NCI-H226 (cell line): Measurements from ENCODE around the gene GBE1.
"Not testable (repeated sequence)": the region's sequence is repeated elsewhere in the genome, so short reads cannot be mapped to it uniquely, and the experiment has no call there.

ENCODE experiments used
- DNase-seq: peaks from one replicate; pipeline ENCODE4 v3.0.0-alpha.2; 2015

GBE1 gene

DNA sequence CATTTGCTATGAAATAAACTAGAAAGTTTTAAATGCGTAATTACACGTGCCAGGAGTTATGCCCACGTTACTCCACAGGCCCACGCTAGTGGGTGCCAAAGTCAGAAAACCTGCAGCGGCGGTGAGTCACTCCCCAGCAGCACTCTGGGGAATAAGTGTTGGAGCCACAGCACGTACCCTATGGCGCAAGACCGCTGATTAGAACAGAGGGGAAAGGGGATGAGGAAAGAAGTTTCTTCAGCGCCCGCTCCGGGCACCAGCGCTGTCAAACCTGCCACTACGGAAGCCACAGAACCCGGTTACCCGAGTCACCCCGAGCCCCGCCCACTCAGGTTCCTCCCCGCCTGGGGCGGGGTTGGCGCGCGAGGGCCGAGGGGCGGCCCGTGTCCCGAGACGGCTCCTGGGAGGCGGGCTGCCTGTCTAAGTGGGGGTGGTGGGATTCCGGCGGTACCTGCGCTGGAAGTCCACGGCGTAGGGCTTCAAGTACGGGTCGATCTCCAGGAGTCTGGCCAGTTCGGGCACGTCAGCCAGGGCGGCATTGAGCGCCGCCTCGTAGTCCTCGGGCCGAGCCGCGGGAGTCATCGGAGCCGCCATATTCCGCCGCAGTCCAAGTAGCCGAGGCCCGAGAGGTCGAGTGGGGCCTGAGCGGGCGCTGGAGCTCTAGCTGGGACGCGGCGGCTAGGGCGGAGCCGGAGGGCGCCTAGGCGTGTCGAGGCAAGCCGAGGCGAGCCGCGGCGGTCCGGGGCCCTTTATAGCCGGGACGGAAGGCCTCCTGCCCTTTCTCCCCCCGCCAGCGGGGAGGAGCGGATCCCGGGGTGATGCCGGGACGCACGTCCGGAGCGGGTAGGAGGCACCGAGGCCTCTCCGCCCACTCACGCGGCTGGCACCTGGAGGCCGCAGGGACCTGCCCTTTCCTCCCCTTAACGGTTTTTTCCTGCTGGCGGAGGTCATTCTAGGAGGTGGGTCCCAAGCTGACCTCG, at the start of gene GBE1:
Gene GBE1, minus strand, starts transcription at position 722 of the 980 bp plus-strand sequence. Its CDS starts 128 bp downstream, at position 594.
- peak; percentile 98 for DNase-seq

DNA sequence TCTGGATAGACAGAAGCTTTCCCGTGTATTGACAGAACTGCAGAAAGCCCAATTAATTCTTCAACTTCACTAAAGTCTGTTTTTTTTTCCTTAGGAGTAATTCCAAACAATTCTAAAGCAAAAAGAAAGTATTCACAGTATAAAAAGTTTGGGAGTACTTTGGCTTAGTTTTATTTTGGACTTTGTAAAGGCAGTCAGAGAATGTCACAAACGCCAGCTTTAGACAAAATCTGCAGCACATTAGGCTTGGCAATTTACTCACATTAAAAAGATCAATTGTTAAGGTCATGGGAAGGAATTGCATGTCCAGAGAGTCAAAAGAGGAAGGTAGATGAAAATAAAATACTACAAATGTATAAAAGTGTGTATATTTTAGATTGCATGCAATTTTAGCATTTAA, 47.5 kb upstream of the GBE1 start:
- DNase-seq = no peak

DNA sequence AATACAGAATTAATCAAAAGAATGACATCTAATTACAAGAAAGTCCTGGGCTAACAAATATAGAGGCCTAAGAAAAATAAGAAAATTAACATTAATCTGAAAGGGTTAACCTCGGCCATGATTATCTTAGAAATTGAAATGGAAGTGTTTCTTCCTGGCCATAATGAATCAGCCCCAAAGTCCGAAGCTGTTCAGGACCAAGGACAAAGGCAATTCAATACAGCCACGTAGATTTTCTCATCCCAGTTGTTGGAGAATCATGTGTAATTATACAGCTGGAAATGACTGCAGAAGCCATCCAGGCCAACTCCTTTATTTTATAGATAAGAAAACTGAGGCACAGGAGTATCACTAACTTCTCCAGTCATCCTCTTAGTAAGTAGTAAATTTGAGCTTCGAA, 38.0 kb upstream of the GBE1 start:
- no peak for DNase-seq

DNA sequence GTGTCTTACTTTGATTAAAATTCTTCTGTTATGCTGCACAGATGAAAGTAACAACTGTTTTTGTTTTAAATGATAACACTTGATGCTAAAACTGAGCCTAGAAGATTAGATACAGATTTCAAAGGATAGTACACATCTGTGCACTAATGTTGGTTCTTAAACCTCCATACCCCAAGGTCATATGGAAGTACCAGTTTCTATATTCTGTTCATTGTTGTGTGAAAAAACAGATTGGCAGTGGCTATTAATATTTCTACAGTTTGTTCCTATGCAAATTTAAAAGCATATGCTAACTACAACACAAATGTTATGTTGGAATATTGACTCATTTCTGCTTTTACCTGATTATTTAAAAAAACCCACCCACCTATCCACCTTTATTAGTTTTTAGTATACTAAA, 32.0 kb upstream of the GBE1 start:
- DNase-seq = no peak

DNA sequence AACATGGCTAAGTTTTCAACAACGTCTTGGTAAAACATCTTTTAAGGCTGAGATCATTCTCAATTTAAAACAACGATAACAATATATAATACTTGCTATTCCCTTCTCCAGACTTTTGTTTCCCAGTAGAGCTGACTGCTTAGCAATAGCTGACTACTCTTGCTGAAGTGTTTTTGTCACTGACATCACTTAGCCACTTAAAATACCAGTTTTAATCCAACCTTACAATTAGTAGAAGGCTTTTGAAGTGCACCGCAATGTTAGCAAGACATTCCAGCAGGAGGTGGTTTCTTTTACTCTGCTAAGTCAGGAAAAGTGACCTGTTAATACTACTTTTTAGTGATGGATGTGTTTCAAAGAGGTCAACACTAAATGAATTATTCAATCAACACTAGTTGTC, 28.7 kb upstream of the GBE1 start:
- no peak for DNase-seq

DNA sequence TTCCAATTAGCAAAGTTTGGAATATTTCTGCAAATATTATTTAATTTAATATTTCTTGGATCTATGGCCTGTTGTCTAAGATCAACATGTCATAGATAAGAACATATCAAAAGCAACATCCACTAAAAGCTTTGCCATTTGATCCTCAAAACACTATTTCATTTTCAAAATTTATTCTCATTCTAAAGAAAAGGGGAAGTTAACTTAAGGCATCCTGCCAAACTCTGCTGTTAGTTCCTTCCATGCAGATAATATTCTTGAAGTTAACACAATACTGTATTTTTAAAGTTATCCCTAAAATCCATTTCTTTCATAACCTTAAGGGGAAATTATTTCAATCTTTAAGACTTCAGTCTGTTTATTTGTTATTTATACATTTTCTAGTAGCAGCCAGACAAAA, 28.2 kb upstream of the GBE1 start:
- DNase-seq = no peak

DNA sequence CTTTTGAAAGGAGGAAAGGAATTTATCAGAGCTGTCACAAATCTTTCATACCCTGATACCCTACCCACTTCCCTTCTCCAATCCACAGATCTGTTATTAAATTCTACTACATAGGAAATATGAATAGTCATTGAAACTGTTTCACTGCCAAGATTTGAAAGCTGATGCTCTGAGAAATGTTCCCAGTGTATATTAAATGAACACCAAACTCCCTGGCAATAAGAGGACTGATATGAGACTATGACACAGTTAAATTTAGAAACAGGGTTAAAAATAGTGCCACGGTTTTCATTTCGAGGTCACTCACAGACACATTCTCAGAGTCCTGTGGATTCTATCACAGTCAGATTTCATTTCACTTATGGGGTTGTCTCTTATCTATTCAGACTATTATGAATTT, 27.2 kb upstream of the GBE1 start:
- DNase-seq = no peak

DNA sequence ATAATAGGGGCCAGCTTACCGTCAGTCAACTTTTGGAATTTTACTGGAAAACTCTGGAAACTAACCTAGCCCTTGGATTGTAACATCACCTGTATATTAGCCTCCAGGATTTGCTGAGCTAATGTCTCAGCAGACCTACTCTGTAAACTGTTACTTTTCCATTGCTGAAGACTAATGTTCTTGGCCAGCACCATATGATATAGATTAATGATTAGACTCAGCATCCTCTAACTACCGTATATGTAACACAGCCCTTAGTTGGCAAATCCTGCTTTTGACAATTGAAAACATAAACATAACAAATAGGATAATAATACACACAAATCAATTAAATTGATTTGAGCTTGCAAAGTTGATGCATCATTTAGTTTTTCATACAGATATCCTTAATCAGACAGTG, 26.6 kb upstream of the GBE1 start:
- DNase-seq = no peak

DNA sequence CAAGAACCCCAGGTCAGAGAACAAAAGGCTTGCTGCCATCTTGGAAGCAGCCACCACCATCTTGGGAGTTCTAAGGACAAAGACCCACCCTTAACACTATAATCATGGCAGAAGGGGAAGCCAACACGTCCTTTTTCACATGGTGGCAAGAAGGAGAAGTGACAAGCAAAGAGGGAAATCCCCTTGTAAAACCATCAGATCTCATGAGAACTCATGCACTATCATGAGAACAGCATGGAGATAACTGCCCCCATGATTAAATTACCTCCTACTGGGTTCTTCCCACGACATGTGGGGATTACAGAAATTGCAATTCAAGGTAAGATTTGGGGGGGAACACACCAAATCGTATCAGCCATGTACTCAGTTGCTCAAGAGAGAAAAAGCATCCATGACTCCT, 21.1 kb upstream of the GBE1 start:
- DNase-seq = no peak

DNA sequence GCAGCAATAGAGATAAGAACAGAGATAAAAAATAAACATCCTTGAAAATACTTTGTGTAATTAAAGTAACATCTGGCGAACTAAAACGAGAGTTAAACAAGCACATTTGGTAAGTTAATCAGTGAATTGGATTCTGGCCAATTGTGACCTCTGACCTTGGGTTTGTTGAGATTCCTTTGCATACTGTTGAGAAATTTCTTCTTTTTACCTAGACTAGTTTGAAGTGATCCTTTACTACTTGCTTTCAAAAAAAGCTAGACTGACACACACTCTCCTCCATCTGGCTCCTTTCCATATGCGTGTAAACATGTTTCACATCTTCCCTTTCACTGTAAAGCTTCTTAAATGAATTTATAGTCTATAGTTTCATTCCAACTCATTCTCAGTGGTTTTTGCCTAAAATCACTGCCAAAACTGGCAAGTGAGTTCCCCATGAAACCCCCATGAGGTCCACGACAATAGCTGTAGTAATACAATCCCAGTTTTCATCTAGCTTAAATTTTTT, 17.3 kb upstream of the GBE1 start:
- DNase-seq = no peak

DNA sequence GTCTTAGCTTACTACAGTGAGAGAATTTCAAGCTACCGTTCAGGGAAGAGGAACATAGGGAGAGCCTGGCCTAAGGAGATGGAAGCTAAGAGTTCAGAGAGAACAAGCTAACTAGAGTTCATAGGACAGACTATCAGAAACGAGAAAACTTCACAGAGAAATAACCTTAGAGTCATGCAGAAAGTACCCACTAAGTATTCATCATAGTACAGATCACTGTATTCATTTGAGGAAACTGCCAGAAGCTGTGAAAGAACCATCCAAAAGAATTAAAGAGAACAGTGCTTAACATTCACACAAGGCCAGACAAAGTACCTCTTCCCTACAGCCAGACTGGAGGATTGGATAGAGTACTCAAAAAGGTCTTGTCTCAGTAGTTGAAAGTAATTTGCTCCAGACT, 15.2 kb upstream of the GBE1 start:
- no peak for DNase-seq

DNA sequence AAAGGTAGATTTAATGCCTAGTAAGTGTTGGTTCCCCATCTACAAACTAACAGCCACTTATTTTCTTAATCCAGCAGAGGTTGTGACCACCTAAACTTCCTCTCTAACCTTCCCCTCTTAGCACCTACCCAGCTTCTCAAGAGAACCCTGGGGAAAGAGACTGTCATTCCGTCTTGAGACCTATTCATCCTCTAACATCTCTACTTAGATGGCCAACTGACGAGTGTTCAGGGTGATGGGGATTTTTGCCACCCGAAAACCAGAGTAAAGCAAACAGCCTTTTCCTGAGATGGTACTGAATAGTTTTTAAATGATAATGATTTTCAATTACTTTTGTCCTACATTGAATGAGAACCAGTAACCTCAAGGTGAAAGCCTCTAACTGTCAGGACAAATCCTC, 9.3 kb upstream of the GBE1 start:
- DNase-seq = no peak

DNA sequence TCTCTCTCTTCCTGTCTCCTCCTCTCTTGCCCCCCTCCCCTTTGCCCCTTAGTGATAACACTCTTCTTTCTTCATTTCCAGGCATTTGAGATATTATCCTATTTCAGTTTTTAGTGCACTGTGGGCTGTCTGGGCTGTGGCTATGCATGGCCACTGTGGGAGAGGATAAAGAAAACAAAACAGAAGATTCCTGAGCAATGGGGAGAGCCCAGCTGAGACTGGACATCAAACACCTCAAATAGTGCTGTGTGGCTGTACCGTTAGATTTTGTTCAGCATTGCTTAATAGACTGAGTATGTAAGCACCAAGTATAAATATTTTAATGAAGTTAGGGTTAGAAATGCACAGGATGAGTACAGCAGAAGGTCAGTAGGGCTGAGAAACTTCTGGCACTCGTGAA, 7.9 kb upstream of the GBE1 start:
- DNase-seq = no peak

DNA sequence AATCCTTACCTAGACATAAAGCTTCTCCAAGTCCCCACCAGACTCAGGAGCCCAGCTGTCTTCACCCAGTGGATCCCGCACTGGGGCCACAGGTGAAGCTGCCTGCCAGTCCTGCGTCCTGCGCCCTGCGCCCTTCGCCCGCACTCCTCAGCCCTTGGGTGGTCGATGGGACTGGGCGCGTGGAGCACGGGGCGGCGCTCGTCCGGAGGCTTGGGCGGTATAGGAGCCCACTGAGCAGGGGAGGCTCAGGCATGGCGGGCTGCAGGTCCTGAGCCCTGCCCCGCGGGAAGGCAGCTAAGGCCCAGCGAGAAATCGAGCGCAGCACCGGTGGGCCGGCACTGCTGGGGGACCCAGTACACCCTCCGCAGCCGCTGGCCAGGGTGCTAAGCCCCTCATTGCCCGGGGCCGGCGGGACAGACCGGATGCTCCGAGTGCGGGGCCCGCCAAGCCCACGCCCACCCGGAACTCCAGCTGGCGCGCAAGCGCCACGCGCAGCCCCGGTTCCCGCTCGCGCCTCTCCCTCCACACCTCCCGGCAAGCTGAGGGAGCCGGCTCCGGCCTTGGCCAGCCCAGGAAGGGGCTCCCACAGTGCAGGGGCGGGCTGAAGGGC, 5.9 kb upstream of the GBE1 start:
- not testable (repeated sequence) for DNase-seq

DNA sequence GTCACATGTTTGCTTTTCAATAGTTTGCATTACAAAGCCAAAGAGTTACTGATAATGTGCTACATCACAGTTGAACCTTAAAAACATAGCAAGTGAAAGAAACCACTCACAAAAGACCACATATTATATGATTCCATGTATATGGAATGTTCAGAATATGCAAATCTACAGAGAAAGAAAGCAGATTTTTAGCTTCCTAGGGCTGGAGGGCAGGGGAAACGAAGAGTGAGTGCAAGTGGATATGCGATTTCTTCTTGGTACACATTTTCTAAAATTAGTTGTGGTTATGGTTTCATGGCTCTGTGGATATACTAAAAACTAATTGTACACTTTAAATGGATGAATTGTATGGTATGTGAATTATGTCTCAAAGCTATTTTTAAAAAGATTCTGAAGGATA, 4.0 kb upstream of the GBE1 start:
- DNase-seq = no peak

DNA sequence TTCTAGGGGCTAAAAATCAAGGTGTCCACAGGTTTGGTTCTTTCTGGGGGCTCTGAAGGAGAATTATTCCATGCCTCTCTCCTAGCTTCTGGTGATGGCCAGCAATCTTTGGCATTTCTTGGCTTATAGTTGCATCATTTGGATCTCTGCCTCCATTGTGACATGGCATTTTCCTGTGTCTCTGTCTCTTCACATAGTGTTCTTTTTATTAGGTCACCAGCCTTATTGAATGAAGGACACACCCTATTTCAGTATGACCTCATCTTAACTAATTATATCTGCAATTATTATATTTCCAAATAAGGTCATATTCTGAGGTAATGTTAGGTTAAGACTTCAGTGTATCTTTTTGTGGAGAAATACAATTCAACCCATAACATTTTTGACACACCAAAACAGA, 3.2 kb upstream of the GBE1 start:
- DNase-seq = no peak

DNA sequence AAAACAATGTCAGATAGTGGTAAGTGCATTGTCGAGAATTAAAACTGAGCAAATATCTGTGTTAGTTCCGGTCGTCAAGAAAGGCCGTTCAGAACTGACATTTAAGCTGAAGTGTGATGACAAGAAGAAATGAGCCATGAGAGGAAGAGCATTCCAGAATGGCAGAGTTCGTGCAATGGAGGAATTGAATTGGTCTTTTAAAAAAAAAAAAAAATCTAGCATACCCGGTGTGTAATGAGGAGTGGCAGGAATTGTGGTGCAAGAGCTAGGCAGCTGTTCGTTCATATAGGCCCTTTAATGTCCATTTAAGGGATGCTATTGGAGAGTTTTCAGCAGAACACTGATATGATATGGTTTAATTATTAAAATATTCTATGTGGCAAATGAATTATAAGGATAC, 2.6 kb upstream of the GBE1 start:
- DNase-seq = no peak

DNA sequence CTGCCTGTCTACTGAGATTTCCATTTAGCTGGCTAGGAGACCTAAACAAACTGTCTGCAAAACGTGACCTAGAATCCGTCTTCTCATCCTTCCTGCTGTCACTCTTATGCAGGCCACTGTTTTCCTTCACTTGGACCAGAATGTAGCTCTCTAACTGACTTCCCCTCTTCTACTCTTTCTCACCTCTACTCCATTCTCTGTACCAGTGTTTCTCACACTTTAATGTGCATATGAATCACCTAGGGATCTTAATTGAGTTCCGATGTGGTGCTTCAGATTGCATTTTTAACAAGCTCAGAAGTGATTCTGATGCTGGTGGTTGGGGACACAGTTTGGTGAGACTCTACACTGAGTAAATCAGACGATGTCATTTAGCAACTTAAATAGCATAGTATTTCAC, 1.6 kb upstream of the GBE1 start:
- no peak for DNase-seq

DNA sequence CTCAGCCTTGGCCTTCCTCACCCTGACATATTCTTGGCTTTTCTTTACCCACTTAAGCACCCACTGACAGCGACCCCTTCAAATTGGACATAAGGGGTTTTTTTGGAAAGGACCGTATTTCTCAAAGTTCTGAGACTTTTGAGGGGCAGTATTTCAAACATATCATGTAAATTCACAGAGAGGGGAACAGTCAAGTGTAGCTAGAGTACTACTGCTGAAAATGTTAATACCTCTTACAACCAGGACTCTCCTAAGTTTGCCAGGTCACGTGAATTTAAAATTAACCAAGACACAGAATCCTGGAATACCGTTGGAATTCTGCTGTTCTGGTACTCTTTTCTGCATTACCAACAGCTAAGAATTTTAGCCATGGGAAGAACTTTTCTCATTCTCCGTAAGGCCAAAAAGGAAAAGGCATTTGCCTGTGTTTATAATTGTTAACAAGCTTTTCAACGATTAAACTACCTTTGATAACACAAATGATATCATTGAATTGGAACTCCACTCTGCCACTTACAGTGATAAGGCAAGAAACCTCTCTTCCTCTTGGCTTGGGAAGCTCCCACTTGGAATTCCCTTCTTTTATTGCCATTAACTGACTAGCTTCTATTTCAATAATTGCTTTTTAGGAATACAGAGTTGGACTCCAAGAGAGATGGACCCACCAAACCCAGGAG, 597 bp upstream of the GBE1 start:
- DNase-seq = peak; percentile 68

DNA sequence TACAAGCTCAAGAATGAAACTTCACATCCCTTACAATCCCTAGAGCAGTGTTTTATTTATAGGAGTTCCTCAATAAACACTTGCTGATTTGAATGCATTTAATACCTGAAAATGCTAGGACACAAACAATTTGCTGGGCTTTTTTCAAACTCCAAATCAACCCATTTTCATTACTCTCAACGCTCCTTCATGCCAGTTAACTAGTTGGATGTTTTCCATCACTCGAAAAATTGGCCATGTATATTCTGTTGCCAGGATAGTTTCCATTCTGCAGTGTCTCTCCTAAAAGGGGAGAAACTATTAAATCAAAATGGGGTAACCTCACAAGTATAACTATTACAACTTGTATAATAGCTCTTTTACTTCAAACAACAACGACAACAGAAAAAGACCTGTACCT, 1.2 kb downstream of the GBE1 start:
- no peak for DNase-seq

DNA sequence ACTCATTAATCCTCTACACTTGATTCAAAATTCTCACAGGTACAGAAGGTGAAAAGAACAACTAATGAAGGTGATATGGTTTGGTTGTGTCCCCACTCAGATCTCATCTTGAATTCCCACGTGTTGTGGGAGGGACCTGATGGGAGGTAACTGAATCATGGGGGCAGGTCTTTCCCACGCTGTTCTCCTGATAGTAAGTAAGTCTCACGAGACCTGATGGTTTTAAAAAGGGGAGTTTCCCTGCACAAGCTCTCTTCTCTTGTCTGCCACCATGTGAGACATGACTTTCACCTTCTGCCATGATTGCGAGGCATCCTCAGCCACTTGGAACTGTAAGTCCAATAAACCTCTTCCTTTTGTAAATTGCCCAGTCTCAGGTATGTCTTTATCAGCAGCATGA, 2.7 kb downstream of the GBE1 start:
- not testable (repeated sequence) for DNase-seq

DNA sequence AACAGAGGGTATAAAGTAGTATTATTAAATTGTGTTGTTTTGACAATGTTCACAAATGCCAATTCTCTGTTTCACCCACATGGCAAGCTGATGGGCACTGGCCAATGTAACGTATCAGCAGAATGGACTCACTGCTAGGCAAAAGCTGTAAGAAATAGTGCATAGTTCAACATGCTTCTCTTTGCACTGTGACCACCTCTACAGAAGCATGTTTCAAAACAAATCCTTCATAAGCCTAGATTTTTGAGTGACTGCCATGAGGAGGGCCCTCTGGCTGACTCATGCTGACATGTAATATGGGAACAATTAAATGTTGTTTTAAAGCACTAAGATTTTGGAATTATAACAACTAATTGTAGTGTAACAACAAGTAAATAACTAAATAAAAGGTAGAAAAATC, 3.2 kb downstream of the GBE1 start:
- peak; percentile 15 for DNase-seq

DNA sequence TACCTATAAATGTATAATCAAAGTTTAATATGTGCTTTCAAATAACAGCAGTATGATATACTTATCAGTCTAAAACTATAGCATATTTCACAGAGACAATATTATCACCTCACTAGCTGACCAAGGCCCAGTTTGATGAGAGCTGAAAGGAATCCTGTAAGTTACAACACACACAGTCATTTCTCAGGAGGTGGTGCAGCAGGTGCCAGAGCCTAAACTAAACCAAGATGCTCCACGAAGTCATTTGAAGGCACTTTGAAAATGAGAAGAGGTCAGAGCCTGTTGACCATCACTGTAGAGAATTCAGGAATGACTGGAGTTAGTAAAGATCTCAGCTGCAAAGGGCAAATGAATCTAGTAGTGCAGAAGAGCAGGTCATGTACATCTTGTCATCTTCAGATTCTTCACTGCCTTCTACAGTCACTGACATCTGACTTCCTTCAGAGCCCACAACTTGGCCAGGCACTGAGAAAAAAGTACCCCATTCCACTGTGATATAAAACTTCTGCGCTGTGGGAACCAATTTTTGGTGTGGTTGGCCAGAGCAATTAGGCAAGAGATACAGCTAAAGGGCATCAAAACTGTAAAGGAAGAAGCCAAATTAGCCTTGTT, 7.9 kb downstream of the GBE1 start:
- no peak for DNase-seq
